Activated CD8-positive, alpha-beta T cell treated with anti-CD3 and anti-CD28 coated beads, Interleukin-2, amount 10 ng/mL, durations not matched to agents 7 days and 5 days (primary cell): ENCODE results near the gene OTX1. TPM values are rescaled to one million over a fixed set of nuclear protein-coding genes. Genes with fewer than 3 reads are reported as not detected.
A peak's percentile ranks its signal among the peaks of the same experiment; 100 is the strongest.
"Not testable (repeated sequence)": the region's sequence is repeated elsewhere in the genome, so short reads cannot be mapped to it uniquely, and the experiment has no call there.

Source experiments
- ATAC-seq: fragments of 150-1000 bp; cut with Tn5 transposase; one replicate; pipeline ENCODE4 v1.10.0; 2021; ENCODE audit warnings: moderate library complexity
- CTCF ChIA-PET: fragments of 350-600 bp; sonication (Branson Sonifier 250); formaldehyde crosslinking; loops from one replicate; lab custom pipeline; 2021; ENCODE audit warnings: antibody characterized with exemption; lab: Charles Lee
- POLR2A ChIA-PET: fragments of 350-600 bp; sonication (Branson Sonifier 250); formaldehyde crosslinking; loops from one replicate; lab custom pipeline; 2021; ENCODE audit warnings: antibody characterized with exemption; lab: Charles Lee
- DNase-seq: peaks from one replicate; pipeline ENCODE4 v3.0.0-alpha.2; 2020
- H3K27ac Mint-ChIP-seq: one replicate; pipeline ENCODE4 v1.8.0; 2021; ENCODE audit warnings: mild to moderate bottlenecking, mixed read lengths
- H3K27me3 Mint-ChIP-seq: one replicate; pipeline ENCODE4 v1.8.0; 2021; ENCODE audit warnings: low read depth, mixed read lengths
- H3K36me3 Mint-ChIP-seq: one replicate; pipeline ENCODE4 v1.8.0; 2021; ENCODE audit warnings: low read depth, mixed read lengths
- H3K4me1 Mint-ChIP-seq: one replicate; pipeline ENCODE4 v1.8.0; 2021; ENCODE audit warnings: low read depth, mixed read lengths
- H3K4me3 Mint-ChIP-seq: one replicate; pipeline ENCODE4 v1.8.0; 2021; ENCODE audit warnings: mild to moderate bottlenecking, mixed read lengths
- H3K9me3 Mint-ChIP-seq: one replicate; pipeline ENCODE4 v1.8.0; 2022; ENCODE audit warnings: mixed read lengths; ENCODE audit not compliant: insufficient read depth
- total RNA-seq, 2 experiments: library from RNA; stranded (reverse); gene quantifications; one replicate each; pipeline ENCODE4 v1.2.3, GENCODE V29; 2021

The OTX1 gene
- total RNA-seq = not detected

DNA sequence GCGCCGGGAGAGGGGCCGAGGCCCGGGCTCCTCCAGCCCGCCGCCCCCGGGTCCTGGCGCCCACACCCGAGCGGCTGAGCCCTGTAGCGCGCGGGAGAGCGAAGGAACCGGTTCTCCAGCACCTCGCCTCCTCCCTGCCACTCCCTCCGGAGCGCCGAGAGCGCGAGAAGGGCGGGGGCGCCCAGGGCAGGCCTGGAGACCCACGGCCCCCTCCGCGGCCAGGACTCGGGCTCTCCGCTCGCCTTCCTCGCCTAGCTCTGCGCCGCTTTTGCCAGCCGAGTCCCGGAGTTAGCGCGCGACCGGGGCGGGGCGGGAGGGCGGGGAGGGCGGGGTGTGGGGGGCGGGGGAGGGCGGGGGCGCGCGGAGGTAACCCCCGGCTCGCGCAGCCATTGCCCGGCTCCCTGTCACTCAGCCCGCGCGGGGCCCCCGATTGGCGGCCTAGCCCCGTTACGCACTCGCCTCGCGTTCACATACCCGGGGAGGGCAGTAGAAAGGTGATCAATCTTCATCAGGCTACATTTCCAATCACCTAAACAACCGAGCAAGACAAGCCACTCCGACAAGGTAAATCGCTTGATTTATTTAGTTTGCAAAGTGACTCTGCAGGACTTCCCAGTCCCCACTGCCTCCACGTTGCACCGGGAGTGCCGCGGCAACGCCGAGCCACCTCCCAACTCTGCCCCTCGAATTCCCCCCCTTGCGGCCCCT is at the start of gene OTX1:
OTX1 (plus strand) TSS at position 497 of the 708 bp plus-strand sequence. CDS start 2,161 bp downstream, outside the sequence.
- DNase-seq (peak; percentile 77), ATAC-seq (peak; percentile 83)
- peak within 1 kb of the TSS; percentile 81 for H3K4me3 Mint-ChIP-seq
- H3K4me1 Mint-ChIP-seq = peaks cover 72% of the 10 kb centered on the region
- no peaks in the 10 kb centered on the region for H3K9me3 Mint-ChIP-seq
- peaks cover 84% of the 10 kb centered on the region for H3K27me3 Mint-ChIP-seq
- peak within 1 kb of the TSS; percentile 34 for H3K27ac Mint-ChIP-seq
- peaks cover 6% of the 10 kb centered on the region for H3K36me3 Mint-ChIP-seq
- CTCF ChIA-PET = interaction anchor here (2.9 kb wide), 1 partner anchor 262 kb away, joined by 7 read pairs; no protein-coding TSS in a partner anchor
- POLR2A ChIA-PET = no interaction called here

GRCh38 chr2:63001576-63001975 is 49.1 kb upstream of the OTX1 start:
- CTCF ChIA-PET = no interaction called here
- ATAC-seq = no peak
- Mint-ChIP-seq H3K9me3 (no peaks in the 10 kb centered on the region), H3K36me3 (peaks cover 5% of the 10 kb centered on the region), H3K4me3 (no peak overlapping the region), H3K27ac (no peak overlapping the region), H3K27me3 (no peaks in the 10 kb centered on the region), H3K4me1 (no peaks in the 10 kb centered on the region)
- DNase-seq = no peak
- POLR2A ChIA-PET = no interaction called here

DNA sequence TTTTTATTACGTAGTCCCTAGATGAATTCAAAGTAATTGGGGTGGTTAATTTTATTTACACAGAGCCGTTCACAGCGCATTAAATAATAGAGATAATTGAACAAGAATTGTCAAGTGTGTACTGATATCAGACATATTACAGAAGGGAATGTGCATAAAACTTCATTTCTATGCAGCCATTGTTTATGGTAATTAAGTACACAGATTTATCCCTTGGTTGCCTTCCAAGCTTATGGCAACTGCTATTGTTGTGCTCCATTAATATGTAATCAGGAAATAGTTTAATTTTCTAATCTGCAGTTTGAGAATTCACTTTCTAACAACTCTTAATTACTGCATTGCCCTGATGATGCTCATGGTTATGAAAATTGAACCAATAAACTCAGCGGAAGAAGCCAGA is 47.3 kb upstream of the OTX1 start:
- POLR2A ChIA-PET = no interaction called here
- no peak for DNase-seq
- CTCF ChIA-PET = no interaction called here
- H3K9me3 Mint-ChIP-seq = no peaks in the 10 kb centered on the region
- H3K4me1 Mint-ChIP-seq = no peaks in the 10 kb centered on the region
- no peak for ATAC-seq
- no peaks in the 10 kb centered on the region for H3K36me3 Mint-ChIP-seq
- H3K4me3 Mint-ChIP-seq = no peak overlapping the region
- H3K27ac Mint-ChIP-seq = no peak overlapping the region
- H3K27me3 Mint-ChIP-seq = no peaks in the 10 kb centered on the region

- CTCF ChIA-PET = no interaction called here
- POLR2A ChIA-PET = no interaction called here
- Mint-ChIP-seq H3K27ac (no peak overlapping the region), H3K4me3 (no peak overlapping the region), H3K4me1 (no peaks in the 10 kb centered on the region), H3K36me3 (no peaks in the 10 kb centered on the region), H3K27me3 (no peaks in the 10 kb centered on the region), H3K9me3 (no peaks in the 10 kb centered on the region)
- ATAC-seq = no peak
- no peak for DNase-seq
Measured at GRCh38 chr2:63007813-63008458, 42.7 kb upstream of the OTX1 start.

GRCh38 chr2:63008838-63009237 is 41.8 kb upstream of the OTX1 start:
- H3K4me1 Mint-ChIP-seq = no peaks in the 10 kb centered on the region
- H3K36me3 Mint-ChIP-seq = no peaks in the 10 kb centered on the region
- no peak overlapping the region for H3K27ac Mint-ChIP-seq
- CTCF ChIA-PET = no interaction called here
- H3K4me3 Mint-ChIP-seq = no peak overlapping the region
- DNase-seq (no peak), ATAC-seq (no peak)
- no peaks in the 10 kb centered on the region for H3K9me3 Mint-ChIP-seq
- POLR2A ChIA-PET = no interaction called here
- H3K27me3 Mint-ChIP-seq = no peaks in the 10 kb centered on the region

DNA sequence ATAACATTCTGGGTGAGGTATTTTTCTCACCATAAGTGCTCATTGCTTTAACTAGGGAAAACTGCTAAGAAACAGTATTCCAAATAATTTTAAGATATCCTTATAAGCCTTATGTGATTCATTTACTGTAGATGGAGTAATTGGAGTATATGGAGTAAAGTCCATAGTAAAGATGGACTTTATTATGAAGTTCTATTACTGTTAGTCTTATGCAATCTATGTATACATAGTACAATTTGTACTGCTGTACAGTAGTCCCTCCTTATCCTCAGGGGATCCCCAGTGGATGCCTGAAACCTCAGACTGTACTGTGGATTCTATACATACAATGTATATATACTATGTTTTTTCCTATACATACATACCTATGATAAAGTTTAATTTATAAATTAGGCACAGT is 41.1 kb upstream of the OTX1 start:
- ATAC-seq (no peak), DNase-seq (no peak)
- ChIA-PET CTCF (no interaction called here), POLR2A (no interaction called here)
- H3K4me1 Mint-ChIP-seq = no peaks in the 10 kb centered on the region
- no peaks in the 10 kb centered on the region for H3K36me3 Mint-ChIP-seq
- no peak overlapping the region for H3K4me3 Mint-ChIP-seq
- H3K27ac Mint-ChIP-seq = no peak overlapping the region
- H3K9me3 Mint-ChIP-seq = no peaks in the 10 kb centered on the region
- H3K27me3 Mint-ChIP-seq = no peaks in the 10 kb centered on the region

- CTCF ChIA-PET = interaction anchor here (0.8 to 1.1 kb wide), 2 partner anchors 11 to 225 kb away, joined by 3 read pairs; no protein-coding TSS in a partner anchor
Measured at GRCh38 chr2:63012541-63012940, 38.1 kb upstream of the OTX1 start.

GRCh38 chr2:63013438-63013837 is 37.2 kb upstream of the OTX1 start:
- H3K9me3 Mint-ChIP-seq = no peaks in the 10 kb centered on the region
- no peaks in the 10 kb centered on the region for H3K27me3 Mint-ChIP-seq
- ATAC-seq (no peak), DNase-seq (no peak)
- ChIA-PET POLR2A (no interaction called here), CTCF (interaction anchor here (0.7 kb wide), 1 partner anchor 15 kb away, joined by 3 read pairs; no protein-coding TSS in a partner anchor)
- H3K36me3 Mint-ChIP-seq = no peaks in the 10 kb centered on the region
- H3K27ac Mint-ChIP-seq = no peak overlapping the region
- no peak overlapping the region for H3K4me3 Mint-ChIP-seq
- no peaks in the 10 kb centered on the region for H3K4me1 Mint-ChIP-seq

More at GRCh38 chr2:63012541-63012940, 38.1 kb upstream of the OTX1 start:
- ATAC-seq = no peak
- Mint-ChIP-seq H3K27ac (no peak overlapping the region), H3K9me3 (no peaks in the 10 kb centered on the region), H3K36me3 (no peaks in the 10 kb centered on the region), H3K4me1 (no peaks in the 10 kb centered on the region), H3K4me3 (no peak overlapping the region), H3K27me3 (no peaks in the 10 kb centered on the region)
- no peak for DNase-seq
- POLR2A ChIA-PET = no interaction called here

DNA sequence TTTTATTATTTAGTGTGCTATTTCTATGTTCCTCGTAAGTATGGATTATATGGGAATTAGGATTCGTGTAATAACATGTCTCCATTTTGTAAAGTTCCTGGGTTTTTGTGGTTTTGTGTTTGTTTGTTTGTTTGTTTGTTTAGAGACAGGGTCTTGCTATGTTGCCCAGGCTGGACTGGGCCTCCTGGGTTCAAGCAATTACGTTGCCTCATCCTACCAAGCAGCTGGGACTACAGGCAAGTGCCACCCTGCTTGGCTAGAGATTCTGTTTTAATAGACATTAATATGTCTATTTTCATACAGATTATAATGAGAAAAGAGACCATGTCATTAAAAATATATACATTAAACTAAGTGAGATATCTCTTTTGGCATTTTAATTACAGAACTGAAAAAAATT is 35.2 kb upstream of the OTX1 start:
- Mint-ChIP-seq H3K27me3 (no peaks in the 10 kb centered on the region), H3K9me3 (no peaks in the 10 kb centered on the region), H3K4me1 (no peaks in the 10 kb centered on the region), H3K27ac (no peak overlapping the region), H3K4me3 (no peak overlapping the region), H3K36me3 (no peaks in the 10 kb centered on the region)
- POLR2A ChIA-PET = no interaction called here
- no peak for DNase-seq
- CTCF ChIA-PET = no interaction called here
- no peak for ATAC-seq

DNA sequence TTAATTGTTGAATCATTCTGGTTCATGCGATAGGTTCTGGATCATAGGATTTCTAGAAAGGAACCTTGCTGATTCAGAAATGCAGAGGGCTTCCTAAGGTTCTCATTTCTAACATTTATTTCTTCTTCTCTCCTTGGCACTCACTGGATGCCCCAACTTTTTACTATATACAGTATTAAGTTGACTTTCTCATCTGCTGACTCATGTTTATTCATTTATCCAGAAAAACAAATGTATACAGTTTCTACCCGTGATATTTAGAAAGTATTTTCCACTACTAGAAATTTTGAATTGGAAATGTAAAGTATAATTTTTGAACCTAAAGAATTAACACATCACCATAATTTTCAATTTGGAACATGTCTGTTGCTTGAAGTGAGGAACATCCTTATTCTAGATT is 32.2 kb upstream of the OTX1 start:
- Mint-ChIP-seq H3K27me3 (no peaks in the 10 kb centered on the region), H3K36me3 (no peaks in the 10 kb centered on the region), H3K9me3 (no peaks in the 10 kb centered on the region), H3K4me1 (no peaks in the 10 kb centered on the region), H3K27ac (no peak overlapping the region), H3K4me3 (no peak overlapping the region)
- ATAC-seq (no peak), DNase-seq (no peak)
- POLR2A ChIA-PET = no interaction called here
- CTCF ChIA-PET = no interaction called here

DNA sequence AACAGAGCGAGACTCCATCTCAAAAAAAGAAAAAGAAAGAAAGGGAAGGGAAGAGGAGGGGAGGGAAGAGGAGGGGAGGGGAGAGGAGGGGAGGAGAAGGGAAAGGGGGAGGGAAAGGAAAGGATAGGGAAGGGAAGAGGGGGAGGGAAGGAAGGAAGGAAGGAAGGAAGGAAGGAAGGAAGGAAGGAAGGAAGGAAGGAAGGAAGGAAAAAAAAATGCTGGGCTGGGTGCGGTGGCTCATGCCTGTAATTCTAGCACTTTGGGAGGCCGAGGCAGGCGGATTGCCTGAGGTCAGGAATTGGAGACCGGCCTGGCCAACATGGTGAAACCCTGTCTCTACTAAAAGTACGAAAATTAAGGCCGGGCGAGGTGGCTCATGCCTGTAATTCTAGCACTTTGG is 30.9 kb upstream of the OTX1 start:
- H3K9me3 Mint-ChIP-seq, H3K4me3 Mint-ChIP-seq, ATAC-seq, H3K36me3 Mint-ChIP-seq, H3K4me1 Mint-ChIP-seq, H3K27ac Mint-ChIP-seq, CTCF ChIA-PET, DNase-seq, H3K27me3 Mint-ChIP-seq, POLR2A ChIA-PET: not testable (repeated sequence)

DNA sequence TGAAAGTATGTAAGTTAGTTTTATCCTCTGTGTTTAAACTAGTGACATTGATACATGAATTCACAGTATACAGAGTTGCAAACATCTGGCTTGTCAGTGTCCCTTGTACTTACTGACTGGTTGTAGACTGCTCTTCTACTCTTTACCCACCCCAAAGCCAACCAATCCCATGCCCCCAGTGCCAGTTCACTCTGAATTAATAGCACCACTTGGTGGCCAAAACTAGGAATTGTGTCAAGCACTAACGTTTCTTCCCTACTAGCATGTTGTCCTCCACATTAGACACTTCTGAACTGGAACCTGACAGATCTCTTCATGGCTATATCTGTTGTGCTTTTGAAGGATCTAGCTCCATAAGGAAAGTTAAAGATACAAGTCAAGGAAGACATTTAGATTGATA is 27.2 kb upstream of the OTX1 start:
- Mint-ChIP-seq H3K36me3 (no peaks in the 10 kb centered on the region), H3K27me3 (no peaks in the 10 kb centered on the region), H3K27ac (no peak overlapping the region), H3K4me3 (no peak overlapping the region), H3K9me3 (no peaks in the 10 kb centered on the region), H3K4me1 (no peaks in the 10 kb centered on the region)
- ATAC-seq = no peak
- no peak for DNase-seq
- ChIA-PET CTCF (interaction anchor here (1.0 kb wide), 1 partner anchor 11 kb away, joined by 3 read pairs; no protein-coding TSS in a partner anchor), POLR2A (no interaction called here)
